Activated CD8-positive, alpha-beta memory T cell treated with anti-CD3 and anti-CD28 coated beads, Interleukin-2, amount 50 U/mL, for 1 hour (primary cell): ENCODE results near the gene CMTM7.
"Not testable (repeated sequence)": the region's sequence is repeated elsewhere in the genome, so short reads cannot be mapped to it uniquely, and the experiment has no call there.

Experiments used
- DNase-seq: peaks from one replicate; pipeline ENCODE4 v3.0.0-alpha.2; 2020; ENCODE audit errors: extremely low read depth

CMTM7 gene

GRCh38 chr3:32381922-32382321 lies 9.7 kb upstream of the CMTM7 start:
- no peak for DNase-seq

DNA sequence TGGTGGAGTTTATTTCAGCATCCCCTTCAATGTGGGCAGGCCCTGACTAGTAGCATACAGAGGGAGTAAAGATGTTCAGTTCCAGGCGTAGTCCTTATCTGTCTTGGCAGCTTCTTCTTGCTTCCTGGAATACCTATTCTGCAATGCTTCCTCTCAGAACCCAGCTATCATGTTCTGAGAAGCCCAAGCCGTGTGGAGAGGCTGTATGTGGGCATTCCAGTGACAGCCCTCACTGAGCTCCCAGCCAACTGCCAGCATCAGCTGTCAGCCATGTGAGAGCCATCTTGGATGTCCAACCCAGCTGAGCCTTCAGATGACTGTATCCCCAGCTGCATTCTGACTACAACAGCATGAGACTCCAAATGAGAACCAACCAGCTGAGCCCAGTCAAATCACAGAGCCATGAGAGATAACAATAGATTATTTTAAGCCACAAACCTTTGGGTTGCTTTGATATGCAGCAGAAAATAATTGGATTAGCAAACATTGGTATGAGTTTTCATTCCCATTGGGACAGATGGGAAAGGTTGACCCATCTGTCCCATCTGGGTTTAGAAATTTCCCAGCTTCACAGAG lies 8.4 kb upstream of the CMTM7 start:
- no peak for DNase-seq

DNA sequence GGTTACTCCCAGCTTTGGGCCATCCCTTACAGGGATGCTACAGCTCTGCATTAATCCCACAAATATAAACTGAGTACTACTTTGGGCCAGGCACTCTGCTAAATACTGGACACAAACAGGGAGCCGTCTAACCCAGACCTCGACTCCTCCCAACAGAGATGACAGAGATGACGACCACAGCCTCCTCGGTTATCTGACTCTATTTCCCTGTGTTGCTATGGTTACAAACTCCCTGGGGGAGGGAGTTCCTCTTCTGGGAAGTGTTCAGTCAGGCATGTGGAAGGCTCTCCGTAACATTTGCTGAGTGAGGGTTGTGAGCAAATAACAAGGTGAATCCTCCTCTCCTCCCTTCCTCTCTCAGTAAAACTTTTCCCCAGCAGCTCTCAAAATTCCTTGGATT lies 6.7 kb upstream of the CMTM7 start:
- no peak for DNase-seq

DNA sequence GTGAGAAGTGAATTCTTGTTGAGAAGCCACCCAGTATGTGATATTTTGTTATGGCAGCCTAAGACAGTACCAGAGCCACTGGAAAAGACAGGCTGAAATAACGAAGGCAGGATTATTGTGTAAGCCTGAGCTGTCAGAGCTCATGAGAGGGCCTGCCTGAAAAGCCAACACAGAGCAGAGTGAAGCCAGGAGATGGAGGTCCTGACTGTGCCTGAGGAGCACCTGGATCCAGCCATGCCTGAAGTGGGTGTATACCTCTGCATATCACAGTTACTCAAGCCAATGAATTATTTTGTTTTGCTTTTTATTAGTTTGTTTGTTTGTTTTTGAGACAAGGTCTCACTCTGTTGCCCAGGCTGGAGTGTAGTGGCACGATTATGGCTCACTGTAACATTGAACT lies 4.1 kb upstream of the CMTM7 start:
- no peak for DNase-seq

- DNase-seq = not testable (repeated sequence)
Observed at GRCh38 chr3:32389577-32389976, 2.1 kb upstream of the CMTM7 start.

DNA sequence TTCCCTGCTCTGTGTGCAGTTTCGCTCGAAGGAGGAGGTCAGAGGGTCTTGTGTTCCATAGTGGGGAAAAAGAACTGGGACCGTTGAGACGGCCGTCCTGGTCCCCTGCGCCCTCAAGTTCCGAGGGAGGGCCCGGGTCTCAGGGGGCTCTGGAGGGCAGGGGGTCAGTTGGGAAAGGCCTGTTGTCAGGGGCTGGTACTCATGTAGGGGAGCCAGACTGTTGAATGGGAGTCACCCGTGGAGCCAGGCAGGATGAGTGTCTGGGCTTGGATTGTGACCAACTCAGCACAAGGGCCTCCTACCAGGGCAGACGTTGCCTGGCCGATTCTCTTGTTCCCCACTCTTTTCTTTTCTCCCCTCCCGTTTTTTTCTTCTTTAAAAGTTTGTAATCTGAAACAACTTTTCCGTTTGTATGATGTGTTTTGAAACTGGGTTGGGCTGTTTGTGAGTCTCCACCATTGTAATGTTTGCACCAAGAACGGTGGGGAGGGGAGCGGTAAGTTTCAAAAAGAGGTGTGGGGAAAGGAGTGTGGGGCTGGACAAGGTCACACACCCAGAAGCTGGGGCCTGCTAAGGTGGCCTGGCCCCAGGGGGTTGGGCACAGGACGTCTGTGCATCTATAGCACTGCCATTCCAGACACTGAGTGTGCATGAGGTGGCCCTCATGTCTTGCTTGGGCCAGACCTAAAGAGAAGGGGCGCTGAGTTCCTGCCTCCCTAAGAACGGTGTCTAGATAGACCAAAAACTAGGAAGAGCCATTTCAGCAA lies 1.1 kb downstream of the CMTM7 start:
- no peak for DNase-seq

GRCh38 chr3:32395496-32395895 lies 3.8 kb downstream of the CMTM7 start:
- DNase-seq = no peak

GRCh38 chr3:32397941-32398340 lies 6.3 kb downstream of the CMTM7 start:
- no peak for DNase-seq

GRCh38 chr3:32398531-32398930 lies 6.9 kb downstream of the CMTM7 start:
- DNase-seq = no peak

GRCh38 chr3:32399030-32399620 lies 7.5 kb downstream of the CMTM7 start:
- DNase-seq = no peak

DNA sequence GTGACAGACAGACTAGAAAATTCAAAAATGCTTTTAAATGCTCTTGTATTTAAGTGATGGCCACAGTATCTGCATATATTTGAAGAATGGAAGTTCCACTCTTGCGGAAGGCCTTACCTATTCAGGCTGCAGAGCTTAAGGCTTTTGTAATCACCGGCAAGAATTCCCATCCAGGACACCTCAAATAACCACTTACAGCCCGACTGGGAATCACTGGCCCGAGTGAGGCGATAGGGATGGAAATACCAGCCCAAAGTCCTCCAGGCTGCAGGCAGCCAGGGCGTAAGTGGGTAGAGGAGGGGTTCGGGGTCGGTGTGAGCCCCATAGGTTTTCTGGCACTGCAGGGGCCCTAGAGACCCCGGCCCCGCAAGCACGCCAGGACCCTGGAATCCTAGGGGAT lies 9.5 kb downstream of the CMTM7 start:
- DNase-seq = no peak

DNA sequence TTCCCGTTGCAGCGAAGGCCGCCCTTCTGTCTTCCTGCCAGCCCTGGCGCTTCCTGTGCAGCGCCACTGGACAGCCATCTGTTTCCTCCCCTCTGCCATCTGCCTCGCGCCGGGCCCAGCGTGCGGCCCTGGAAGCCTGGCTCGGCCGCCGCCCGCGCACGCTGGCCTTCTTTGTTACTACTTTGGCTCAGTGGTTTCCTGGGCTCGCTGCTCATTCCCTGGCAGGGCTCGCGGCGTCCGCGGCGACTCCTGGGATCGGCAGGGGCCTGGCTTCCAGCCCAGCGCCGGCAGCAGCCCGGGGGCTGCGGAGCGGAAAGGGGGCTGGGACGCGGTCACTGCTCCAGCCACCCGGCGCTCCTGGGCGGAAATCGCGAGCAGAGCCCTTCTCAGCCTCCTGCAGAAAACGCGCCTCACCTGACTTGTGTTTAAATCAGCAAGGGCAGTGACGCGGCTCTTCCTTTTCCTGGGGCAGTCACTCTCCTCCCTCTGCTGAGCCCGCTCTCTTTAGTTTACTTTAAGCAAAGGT lies 10.0 kb downstream of the CMTM7 start:
- no peak for DNase-seq

GRCh38 chr3:32403663-32404062 lies 12.0 kb downstream of the CMTM7 start:
- DNase-seq = no peak

DNA sequence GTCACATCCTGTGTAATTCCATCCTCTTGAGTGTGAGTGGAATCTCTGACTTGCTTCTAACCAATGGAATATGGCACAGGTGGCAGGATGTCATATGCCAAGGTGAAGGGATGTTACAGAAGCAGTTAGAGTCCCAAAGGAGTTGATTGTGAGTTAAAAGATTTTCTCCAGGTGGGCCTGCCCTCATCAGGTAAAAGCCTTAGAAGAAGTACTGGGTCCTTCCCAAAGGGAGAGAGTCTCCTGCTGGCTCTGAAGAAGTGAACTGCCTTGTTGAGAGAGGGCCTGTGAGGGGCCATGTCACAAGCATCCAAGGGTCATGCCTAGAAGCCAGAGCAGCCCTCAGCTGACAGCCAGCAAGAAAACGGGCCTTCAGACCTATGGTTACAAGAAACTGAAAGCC lies 13.1 kb downstream of the CMTM7 start:
- DNase-seq = no peak

DNA sequence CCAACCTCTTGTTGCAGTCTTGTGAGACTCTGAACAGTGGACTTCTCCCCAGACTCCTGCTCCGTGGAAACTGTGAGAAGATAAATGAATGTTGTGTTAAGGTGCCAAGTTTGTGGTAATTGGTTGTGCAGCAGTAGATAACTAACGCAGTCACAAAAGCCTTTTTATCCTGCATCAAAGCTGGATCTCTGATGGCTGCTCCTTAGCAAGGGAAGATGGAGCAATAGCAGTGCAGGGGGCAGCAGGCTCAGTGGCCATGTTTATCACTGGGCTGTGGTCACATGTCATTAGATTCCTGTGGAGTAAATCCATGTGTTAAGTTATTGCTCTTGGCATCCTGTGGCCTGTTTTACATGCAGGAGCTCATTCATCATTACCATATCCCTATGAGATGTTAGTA lies 13.5 kb downstream of the CMTM7 start:
- no peak for DNase-seq

DNA sequence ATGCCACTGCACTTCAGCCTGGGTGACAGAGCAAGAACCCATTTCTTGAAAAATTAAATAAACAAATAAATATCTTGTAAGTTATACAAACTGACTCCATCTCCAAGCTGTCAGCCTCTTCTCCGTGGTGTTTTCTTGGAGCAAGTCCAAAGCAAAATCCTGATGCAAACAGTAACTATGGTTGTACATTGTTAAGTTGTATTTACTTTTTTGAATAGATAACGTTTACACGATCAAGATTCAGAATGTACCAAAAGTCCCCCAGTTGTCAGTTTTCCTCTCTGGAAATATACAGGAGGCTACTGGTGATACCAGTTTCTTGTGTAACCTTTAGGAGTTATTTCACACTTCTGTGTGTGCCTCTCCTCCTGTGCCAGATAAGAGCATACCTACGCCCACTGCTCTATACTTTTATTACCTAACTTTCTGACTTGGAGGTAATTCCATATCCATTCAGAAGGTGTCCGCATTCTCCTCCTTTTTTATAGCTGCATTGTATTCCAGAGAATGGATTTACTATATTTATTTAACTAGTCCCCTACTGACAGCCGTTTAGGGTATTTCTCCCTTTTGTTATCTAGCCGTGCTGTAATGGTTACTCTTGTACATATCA lies 14.2 kb downstream of the CMTM7 start:
- DNase-seq = no peak

DNA sequence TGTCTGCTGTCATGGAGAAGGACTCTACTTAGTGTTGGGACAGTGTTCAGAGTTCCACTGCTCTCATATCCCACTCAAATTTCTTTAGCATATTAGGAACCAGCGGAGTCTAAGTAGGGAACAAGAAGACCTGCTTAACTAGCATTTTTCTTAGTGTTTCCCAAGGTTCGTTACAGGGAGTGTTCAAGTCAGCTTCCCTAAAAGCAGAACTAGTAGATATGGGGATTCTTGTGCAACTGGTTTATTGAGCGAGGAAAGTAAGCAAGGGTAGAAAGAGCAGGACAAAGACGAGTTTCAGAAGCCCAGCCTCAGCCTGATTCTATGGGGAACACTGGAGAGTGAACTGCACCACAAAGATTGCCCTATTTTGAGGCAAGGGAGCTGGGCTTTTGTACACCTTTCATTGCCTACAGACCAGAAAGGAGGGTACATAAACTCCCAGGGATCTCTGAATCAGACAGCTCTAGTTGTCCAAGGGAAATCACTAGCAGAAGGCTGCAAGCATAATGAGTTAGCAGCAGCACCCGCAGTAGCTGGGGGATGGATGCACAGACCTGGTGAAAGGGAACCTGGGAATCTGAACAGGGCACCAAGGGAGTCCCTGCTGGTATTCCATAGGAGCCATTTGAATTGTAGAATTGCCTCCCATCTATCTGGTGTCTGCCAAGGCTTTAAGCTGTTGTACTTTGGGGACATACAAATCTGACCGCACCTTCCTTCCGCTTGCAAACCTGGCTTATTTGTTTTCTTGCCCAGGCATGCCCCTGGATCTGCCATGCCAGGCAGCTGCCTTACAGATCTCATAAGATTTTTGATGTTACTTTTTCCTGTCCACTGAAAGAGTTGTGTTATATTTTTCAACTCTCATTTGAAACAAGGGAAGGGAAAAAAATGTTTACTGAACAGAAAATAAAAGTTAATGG lies 15.1 kb downstream of the CMTM7 start:
- no peak for DNase-seq

GRCh38 chr3:32410367-32411246 lies 19.0 kb downstream of the CMTM7 start:
- DNase-seq = no peak

DNA sequence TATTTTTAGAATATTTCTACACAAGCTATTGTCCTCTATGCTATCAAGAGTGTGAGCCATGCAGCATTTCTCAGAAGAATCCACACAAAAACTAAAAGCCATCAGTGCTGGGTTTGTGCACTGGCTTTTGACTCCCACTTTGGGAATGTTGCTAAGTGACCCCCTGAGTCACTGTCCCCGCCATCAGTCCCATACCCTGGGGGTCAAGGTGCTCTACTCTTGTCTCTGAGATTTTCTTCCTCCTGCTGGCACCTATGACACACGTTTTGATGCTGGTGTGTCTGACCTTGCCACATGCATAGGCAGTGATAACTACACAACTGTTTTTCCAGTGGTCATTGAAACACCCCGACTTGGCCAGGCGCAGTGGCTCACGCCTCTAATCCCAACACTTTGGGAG lies 19.8 kb downstream of the CMTM7 start:
- no peak for DNase-seq

DNA sequence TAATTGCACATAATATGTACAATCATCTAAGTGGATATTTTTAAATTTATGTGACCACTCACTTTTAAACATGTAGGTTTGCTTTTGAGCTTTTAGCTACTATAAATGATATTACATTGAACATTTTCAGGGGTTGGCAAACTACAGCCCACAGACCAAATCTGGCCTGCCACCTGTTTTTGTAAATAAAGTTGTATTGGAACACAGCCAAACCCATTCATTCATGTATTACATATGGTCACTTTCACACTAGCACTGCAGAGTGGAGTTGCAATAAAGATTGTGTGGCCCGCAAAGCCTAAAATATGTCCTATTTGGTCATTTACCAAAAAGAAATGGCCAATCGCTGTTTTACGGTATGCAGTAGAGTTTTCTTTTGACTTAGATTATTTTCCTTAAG lies 21.2 kb downstream of the CMTM7 start:
- DNase-seq = no peak
